Esophagus squamous epithelium (tissue), 4 donors: Measurements from ENCODE around the gene NFIC.

ENCODE experiments used
- POLR2A ChIP-seq, 4 donors: fragments of 450-650 bp; IDR thresholded peaks; one replicate each; pipeline ENCODE4 v1.6.1; 2017; ENCODE audit warnings: antibody characterized with exemption in 4 of 4, mild to moderate bottlenecking in 4 of 4, moderate library complexity in 3 of 4
- TF ChIP-seq, protein P1 (sequence below), 6 experiments: fragments of 450-650 bp in 4 of 6; fragments of 200-600 bp in 2 of 6; sonication (generic) in 2 of 6; IDR thresholded peaks; one replicate each; pipeline ENCODE4 v1.5.1; 2016 to 2019; ENCODE audit warnings: antibody characterized with exemption in 6 of 6, mild to moderate bottlenecking in 4 of 6, moderate library complexity in 4 of 6

DNA sequence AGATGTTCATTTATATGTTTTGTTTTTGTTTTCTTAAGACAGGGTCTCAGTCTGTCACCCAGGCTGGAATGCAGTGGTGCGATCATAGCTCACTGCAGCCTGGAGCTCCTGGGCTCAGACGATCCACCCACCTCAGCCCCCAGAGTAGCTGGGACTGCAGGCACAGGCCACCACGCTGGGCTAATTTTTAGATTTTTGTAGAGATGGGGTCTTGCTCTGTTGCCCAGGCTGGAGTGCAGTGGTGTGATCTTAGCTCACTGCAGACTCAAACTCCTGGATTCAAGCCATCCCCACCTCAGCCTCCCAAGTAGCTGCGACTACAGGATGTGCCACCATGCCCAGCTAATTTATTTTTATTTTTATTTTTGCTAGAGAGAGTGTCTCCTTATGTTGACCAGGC lies 45.7 kb downstream of the NFIC start:
- TF ChIP-seq, protein P1, sequence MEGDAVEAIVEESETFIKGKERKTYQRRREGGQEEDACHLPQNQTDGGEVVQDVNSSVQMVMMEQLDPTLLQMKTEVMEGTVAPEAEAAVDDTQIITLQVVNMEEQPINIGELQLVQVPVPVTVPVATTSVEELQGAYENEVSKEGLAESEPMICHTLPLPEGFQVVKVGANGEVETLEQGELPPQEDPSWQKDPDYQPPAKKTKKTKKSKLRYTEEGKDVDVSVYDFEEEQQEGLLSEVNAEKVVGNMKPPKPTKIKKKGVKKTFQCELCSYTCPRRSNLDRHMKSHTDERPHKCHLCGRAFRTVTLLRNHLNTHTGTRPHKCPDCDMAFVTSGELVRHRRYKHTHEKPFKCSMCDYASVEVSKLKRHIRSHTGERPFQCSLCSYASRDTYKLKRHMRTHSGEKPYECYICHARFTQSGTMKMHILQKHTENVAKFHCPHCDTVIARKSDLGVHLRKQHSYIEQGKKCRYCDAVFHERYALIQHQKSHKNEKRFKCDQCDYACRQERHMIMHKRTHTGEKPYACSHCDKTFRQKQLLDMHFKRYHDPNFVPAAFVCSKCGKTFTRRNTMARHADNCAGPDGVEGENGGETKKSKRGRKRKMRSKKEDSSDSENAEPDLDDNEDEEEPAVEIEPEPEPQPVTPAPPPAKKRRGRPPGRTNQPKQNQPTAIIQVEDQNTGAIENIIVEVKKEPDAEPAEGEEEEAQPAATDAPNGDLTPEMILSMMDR (IDR thresholded peaks at IDR 0.05): no peak
- TF ChIP-seq POLR2A (IDR thresholded peaks at IDR 0.05): no peak
